PFSK-1 (cell line): Measurements from ENCODE around the gene ACKR2.

ENCODE experiments used
- FOXP2 ChIP-seq: optimal IDR thresholded peaks from 2 replicates; pipeline ENCODE3; 2011; ENCODE audit warnings: borderline replicate concordance, control low read depth, inconsistent platforms; ENCODE audit not compliant: insufficient read depth; ENCODE audit errors: extremely low read length, extremely low read depth
- POLR2AphosphoS5 ChIP-seq: IDR thresholded peaks from 2 replicates; pipeline ENCODE4 v1.6.1; 2012; ENCODE audit warnings: low read depth, mild to moderate bottlenecking, control low read depth, low read length, moderate library complexity
- SIN3A ChIP-seq: IDR thresholded peaks from 2 replicates; pipeline ENCODE4 v1.6.1; 2012; ENCODE audit warnings: mild to moderate bottlenecking, low read length, moderate library complexity, borderline replicate concordance; ENCODE audit not compliant: insufficient read depth
- TAF1 ChIP-seq: IDR thresholded peaks from 2 replicates; pipeline ENCODE4 v1.6.1; 2012; ENCODE audit warnings: low read length, control low read depth, borderline replicate concordance; ENCODE audit not compliant: insufficient read depth
- TF ChIP-seq, protein P1 (sequence below), 2 experiments: IDR thresholded peaks; 2 replicates each; pipeline versions ENCODE4 v1.6.1 to v1.8.0; 2011 to 2012; ENCODE audit warnings: low read depth in 2 of 2, low read length in 2 of 2, control low read depth in 1 of 2, inconsistent platforms in 1 of 2, mild to moderate bottlenecking in 1 of 2, moderate library complexity in 1 of 2; ENCODE audit not compliant: insufficient read depth in 1 of 2

Gene ACKR2

DNA sequence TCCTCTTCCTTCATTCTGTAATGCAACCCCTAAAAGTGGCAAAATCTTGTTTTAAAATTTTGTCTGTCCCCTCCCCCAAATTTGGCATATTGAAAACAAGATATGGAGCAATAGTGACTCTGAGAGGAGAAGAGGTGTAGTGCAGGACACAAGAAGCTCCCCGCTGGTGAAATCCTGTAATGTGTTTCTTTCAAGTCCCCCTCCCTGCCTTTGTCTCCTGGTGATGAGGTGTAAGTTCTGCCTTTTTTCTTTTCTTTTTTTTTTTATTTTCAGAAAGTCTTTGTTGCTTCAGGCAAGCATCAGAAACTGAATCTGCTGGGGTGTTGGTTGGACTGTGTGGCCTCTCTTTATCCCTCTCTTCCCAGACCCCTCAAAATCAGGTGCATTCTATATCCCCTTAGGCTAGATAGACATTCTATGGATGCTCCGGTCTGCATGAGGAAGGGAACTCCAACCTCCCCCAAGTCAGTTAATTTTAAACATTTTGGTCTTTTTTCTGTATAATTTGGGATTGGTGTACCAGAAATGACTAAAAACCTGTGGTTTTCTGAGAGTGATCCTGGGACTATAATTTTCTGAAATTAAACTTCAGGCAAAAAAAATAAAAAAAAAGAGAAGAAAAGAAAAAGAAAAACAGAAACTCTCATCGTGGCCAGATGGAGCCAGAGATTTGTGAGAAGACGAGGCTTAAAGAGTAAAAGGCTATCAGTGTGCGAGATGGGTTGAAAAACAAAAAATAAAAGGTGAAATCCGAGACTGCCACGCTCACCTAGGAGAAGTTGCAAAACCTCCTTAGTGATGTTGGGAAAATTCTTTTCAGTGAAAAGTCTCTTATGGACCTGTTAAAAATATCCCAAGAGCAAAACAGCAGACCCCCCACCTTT, 21.4 kb downstream of the ACKR2 start:
- TF ChIP-seq, protein P1, sequence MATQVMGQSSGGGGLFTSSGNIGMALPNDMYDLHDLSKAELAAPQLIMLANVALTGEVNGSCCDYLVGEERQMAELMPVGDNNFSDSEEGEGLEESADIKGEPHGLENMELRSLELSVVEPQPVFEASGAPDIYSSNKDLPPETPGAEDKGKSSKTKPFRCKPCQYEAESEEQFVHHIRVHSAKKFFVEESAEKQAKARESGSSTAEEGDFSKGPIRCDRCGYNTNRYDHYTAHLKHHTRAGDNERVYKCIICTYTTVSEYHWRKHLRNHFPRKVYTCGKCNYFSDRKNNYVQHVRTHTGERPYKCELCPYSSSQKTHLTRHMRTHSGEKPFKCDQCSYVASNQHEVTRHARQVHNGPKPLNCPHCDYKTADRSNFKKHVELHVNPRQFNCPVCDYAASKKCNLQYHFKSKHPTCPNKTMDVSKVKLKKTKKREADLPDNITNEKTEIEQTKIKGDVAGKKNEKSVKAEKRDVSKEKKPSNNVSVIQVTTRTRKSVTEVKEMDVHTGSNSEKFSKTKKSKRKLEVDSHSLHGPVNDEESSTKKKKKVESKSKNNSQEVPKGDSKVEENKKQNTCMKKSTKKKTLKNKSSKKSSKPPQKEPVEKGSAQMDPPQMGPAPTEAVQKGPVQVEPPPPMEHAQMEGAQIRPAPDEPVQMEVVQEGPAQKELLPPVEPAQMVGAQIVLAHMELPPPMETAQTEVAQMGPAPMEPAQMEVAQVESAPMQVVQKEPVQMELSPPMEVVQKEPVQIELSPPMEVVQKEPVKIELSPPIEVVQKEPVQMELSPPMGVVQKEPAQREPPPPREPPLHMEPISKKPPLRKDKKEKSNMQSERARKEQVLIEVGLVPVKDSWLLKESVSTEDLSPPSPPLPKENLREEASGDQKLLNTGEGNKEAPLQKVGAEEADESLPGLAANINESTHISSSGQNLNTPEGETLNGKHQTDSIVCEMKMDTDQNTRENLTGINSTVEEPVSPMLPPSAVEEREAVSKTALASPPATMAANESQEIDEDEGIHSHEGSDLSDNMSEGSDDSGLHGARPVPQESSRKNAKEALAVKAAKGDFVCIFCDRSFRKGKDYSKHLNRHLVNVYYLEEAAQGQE (IDR thresholded peaks at IDR 0.05; ENCODE audit: insufficient read depth in 1 of 2, low read depth in 2 of 2, low read length in 2 of 2): no peak
- no peak for TF ChIP-seq POLR2AphosphoS5
- TF ChIP-seq TAF1: no peak
- no peak for TF ChIP-seq FOXP2
- TF ChIP-seq SIN3A: no peak

DNA sequence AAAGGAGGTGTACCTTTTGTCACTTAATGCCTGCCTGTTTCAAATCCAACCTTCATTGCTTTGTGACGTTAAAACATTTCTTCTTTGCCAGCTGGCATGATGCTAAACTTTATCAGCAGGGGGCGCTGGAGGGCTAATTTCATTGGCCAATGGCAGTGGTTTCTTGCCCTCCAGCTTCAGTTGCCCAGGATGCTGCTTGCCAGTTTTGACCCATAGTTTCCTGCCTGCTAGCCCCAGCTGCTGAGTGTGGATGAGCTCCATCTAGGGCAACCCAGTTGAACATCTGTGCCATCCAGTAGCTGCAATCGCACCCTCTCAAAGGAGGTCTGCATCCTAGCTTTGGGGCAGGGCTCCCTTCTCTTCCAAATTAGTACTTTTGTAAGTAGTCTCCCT, 22.1 kb downstream of the ACKR2 start:
- TF ChIP-seq TAF1 (no peak), SIN3A (no peak), POLR2AphosphoS5 (no peak), FOXP2 (no peak)
- TF ChIP-seq, protein P1 (IDR thresholded peaks at IDR 0.05; ENCODE audit: insufficient read depth in 1 of 2, low read depth in 2 of 2, low read length in 2 of 2): no peak

DNA sequence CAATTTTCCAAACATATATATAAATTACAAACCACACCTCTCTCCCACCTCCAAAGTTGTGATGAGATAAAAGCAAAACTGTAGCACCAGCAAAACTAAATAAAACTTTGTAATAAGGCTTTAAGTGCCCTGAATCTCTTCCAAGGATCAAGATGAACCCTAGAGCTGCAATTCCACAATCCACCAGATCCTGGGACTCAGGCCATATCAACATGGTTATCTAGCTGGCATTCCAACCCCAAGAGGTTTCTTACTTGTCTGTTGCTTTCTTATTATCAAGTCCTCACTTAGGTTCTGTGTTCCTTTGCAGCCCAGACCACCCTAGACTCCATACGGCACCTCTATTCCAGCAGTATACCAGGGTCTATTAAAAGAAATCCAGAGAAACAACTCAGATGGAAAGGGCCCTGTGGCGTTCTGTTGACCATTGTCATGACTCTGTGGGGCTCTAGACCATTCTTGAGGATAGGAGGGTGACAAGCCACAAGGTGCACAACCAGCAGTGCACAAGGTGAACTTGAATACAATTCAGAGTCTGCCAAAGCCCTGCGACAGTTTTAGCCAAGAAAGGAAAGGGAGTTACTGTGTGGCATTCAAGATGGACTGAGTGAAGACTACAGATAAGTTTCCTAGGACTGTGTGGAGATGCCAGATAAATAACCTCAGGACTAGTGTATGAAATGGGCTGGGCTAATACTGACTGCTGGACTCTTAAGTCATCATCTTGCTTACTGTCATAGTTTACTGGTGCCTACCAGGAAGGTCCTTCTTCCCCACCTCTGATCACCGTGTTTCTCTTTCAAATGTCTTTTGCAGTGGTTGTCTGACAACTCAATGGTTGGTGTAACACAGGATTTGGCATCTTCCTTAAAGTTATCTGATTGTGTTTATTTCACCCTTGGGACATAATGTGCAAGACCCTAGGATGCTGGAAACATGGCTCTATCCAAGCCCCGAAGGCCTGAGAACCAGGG, 27.2 kb downstream of the ACKR2 start:
- TF ChIP-seq TAF1 (no peak), FOXP2 (no peak), SIN3A (no peak), POLR2AphosphoS5 (no peak)
- TF ChIP-seq, protein P1 (IDR thresholded peaks at IDR 0.05; ENCODE audit: insufficient read depth in 1 of 2, low read depth in 2 of 2, low read length in 2 of 2): no peak

DNA sequence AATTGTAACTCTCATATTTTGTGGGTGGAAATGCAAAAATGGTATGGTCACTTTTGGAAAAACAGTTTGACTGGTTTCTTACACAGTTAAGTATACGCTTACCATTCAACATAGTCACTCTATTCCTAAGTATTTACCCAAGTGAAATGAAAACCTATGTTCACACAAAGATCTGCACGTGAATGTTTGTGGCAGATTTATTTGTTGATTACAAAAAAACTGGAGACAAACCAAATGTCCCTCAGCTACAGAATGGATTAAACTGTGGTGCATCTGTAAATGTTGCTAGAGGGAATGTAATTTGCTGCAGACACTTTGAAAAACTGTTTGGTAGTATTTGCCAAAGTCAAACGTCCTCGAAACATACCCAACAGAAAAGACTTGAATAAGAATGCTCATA, 29.3 kb downstream of the ACKR2 start:
- TF ChIP-seq POLR2AphosphoS5: no peak
- TF ChIP-seq FOXP2: no peak
- no peak for TF ChIP-seq SIN3A
- TF ChIP-seq TAF1: no peak
- TF ChIP-seq, protein P1 (IDR thresholded peaks at IDR 0.05; ENCODE audit: insufficient read depth in 1 of 2, low read depth in 2 of 2, low read length in 2 of 2): no peak
